ENCODE measurements around the gene PCSK5. TPM values are rescaled to one million over a fixed set of nuclear protein-coding genes. Genes with fewer than 3 reads are reported as not detected.

PCSK5 gene
- total RNA-seq, 2 donors from 2014 or later: 41.2 to 63.7 TPM

GRCh38 chr9:75909776-75910175 is 19.3 kb downstream of the PCSK5 start:
- Histone ChIP-seq H3K4me3 (no peak overlapping the region), H3K9me3 (no peaks in the 10 kb centered on the region), H3K36me3 (no peaks in the 10 kb centered on the region), H3K27me3 (replicated peaks; ENCODE audit: insufficient read depth) (no peaks in the 10 kb centered on the region), H3K27ac (no peak overlapping the region), H3K4me1 (ENCODE audit: control insufficient read depth in 1 of 2, low read depth in 2 of 2) (peaks cover 14 to 33% of the 10 kb centered on the region in 2 donors)
- no peak for TF ChIP-seq CTCF (IDR thresholded peaks at IDR 0.05)
- DNase-seq (ENCODE audit: low spot score): no peak
- ATAC-seq (ENCODE audit: insufficient number of reproducible peaks, low FRiP score, low read depth): no peak

GRCh38 chr9:75910731-75911130 is 20.3 kb downstream of the PCSK5 start:
- no peak for TF ChIP-seq CTCF (IDR thresholded peaks at IDR 0.05)

GRCh38 chr9:75911390-75911789 is 20.9 kb downstream of the PCSK5 start:
- DNase-seq (ENCODE audit: low spot score) (no peak), ATAC-seq (ENCODE audit: insufficient number of reproducible peaks, low FRiP score, low read depth) (no peak)
- TF ChIP-seq CTCF (IDR thresholded peaks at IDR 0.05): no peak
- no peak overlapping the region for H3K27ac ChIP-seq
- no peaks in the 10 kb centered on the region for H3K9me3 ChIP-seq
- H3K4me1 ChIP-seq (ENCODE audit: control insufficient read depth in 1 of 2, low read depth in 2 of 2): peaks cover 14 to 32% of the 10 kb centered on the region in 2 donors
- H3K4me3 ChIP-seq: no peak overlapping the region
- no peaks in the 10 kb centered on the region for H3K27me3 ChIP-seq (replicated peaks; ENCODE audit: insufficient read depth)
- H3K36me3 ChIP-seq: no peaks in the 10 kb centered on the region

More at GRCh38 chr9:75910731-75911130, 20.3 kb downstream of the PCSK5 start:
- Histone ChIP-seq H3K27ac (no peak overlapping the region), H3K4me3 (no peak overlapping the region), H3K4me1 (ENCODE audit: control insufficient read depth in 1 of 2, low read depth in 2 of 2) (peaks cover 14 to 37% of the 10 kb centered on the region in 2 donors), H3K9me3 (no peaks in the 10 kb centered on the region), H3K36me3 (no peaks in the 10 kb centered on the region), H3K27me3 (replicated peaks; ENCODE audit: insufficient read depth) (no peaks in the 10 kb centered on the region)
- ATAC-seq (ENCODE audit: insufficient number of reproducible peaks, low FRiP score, low read depth) (no peak), DNase-seq (ENCODE audit: low spot score) (no peak)

GRCh38 chr9:75912951-75913350 is 22.5 kb downstream of the PCSK5 start:
- no peak for TF ChIP-seq CTCF (IDR thresholded peaks at IDR 0.05)
- DNase-seq (ENCODE audit: low spot score) (no peak), ATAC-seq (ENCODE audit: insufficient number of reproducible peaks, low FRiP score, low read depth) (no peak)
- H3K4me1 ChIP-seq (ENCODE audit: control insufficient read depth in 1 of 2, low read depth in 2 of 2): peaks cover 2 to 19% of the 10 kb centered on the region in 2 donors
- H3K27me3 ChIP-seq (replicated peaks; ENCODE audit: insufficient read depth): no peaks in the 10 kb centered on the region
- H3K27ac ChIP-seq: no peak overlapping the region
- H3K4me3 ChIP-seq: no peak overlapping the region
- no peaks in the 10 kb centered on the region for H3K36me3 ChIP-seq
- H3K9me3 ChIP-seq: no peaks in the 10 kb centered on the region

- ATAC-seq (ENCODE audit: insufficient number of reproducible peaks, low FRiP score, low read depth) (no peak), DNase-seq (ENCODE audit: low spot score) (no peak)
- H3K4me3 ChIP-seq: no peak overlapping the region
- H3K4me1 ChIP-seq (ENCODE audit: control insufficient read depth in 1 of 2, low read depth in 2 of 2): peaks cover 0 to 12% of the 10 kb centered on the region in 2 donors
- no peaks in the 10 kb centered on the region for H3K36me3 ChIP-seq
- H3K27me3 ChIP-seq (replicated peaks; ENCODE audit: insufficient read depth): no peaks in the 10 kb centered on the region
- no peak overlapping the region for H3K27ac ChIP-seq
- H3K9me3 ChIP-seq: no peaks in the 10 kb centered on the region
- TF ChIP-seq CTCF (IDR thresholded peaks at IDR 0.05): no peak
Measured at GRCh38 chr9:75914002-75914401, 23.5 kb downstream of the PCSK5 start.

All from thoracic aorta (tissue), 2 donors.